Ovary (tissue), 10 donors: Measurements from ENCODE around the gene GEMIN4. TPM values are rescaled to one million over a fixed set of nuclear protein-coding genes. Genes with fewer than 3 reads are reported as not detected.

Source experiments
- DNase-seq, 5 donors: peaks; one replicate each; pipeline ENCODE4 v3.0.0-alpha.2; 2019 to 2020
- H3K27ac ChIP-seq, 2 donors: fragments of 200-600 bp; one replicate each; pipeline versions ENCODE4 v1.5.1 to v1.8.0; 2019 to 2022
- H3K27me3 ChIP-seq: fragments of 200-600 bp; one replicate; pipeline ENCODE4 v1.8.0; 2022
- H3K36me3 ChIP-seq: fragments of 200-600 bp; sonication (generic); one replicate; pipeline ENCODE4 v1.5.1; 2019
- H3K4me1 ChIP-seq: one replicate; pipeline ENCODE4 v1.8.1; 2013; ENCODE audit warnings: mild to moderate bottlenecking, moderate library complexity; ENCODE audit not compliant: insufficient read depth
- H3K4me3 ChIP-seq: fragments of 200-600 bp; sonication (generic); one replicate; pipeline ENCODE4 v1.5.1; 2017
- H3K9me3 ChIP-seq, 2 donors: fragments of 200-600 bp in 1 of 2; sonication (generic) in 1 of 2; one replicate each; pipeline versions ENCODE4 v1.5.1 to v1.8.1; 2013 to 2019; ENCODE audit warnings: mild to moderate bottlenecking in 1 of 2, moderate library complexity in 1 of 2
- EP300 ChIP-seq: sonication (generic); formaldehyde crosslinking; IDR thresholded peaks from one replicate; pipeline ENCODE4 v1.6.1; 2017; ENCODE audit warnings: antibody characterized with exemption
- POLR2A ChIP-seq: fragments of 450-650 bp; IDR thresholded peaks from one replicate; pipeline ENCODE4 v1.6.1; 2017; ENCODE audit warnings: antibody characterized with exemption, mild to moderate bottlenecking, moderate library complexity
- WGBS, 3 donors: extraction: QIAGEN DNeasy Blood & Tissue Kit in 1 of 3; methylation state at CpG; one replicate each; pipeline versions ENCODE4 v1.1.5 to v1.1.7; 2013 to 2017; 5-methylcytosine and 5-hydroxymethylcytosine counted together
- intact Hi-C, 4 donors: fragments of 100-400 bp; cut with DNase I; formaldehyde crosslinking; loops; one replicate each; pipeline versions ENCODE4 v1.11.0 to v1.15.1; 2022 to 2023
- long read RNA-seq, 3 donors: library from polyadenylated mRNA in 2 of 3; unstranded in 2 of 3; transcript quantifications; one replicate each; pipeline ENCODE4 v2.0.0 and lab custom pipeline, GENCODE V29; 2021 to 2026
- polyA plus RNA-seq, 2 donors: library from polyadenylated mRNA; stranded (reverse); fragments of 200-250 nt in 1 of 2; fragments of 350-450 nt in 1 of 2; fragmentation: Illumina TruSeq in 1 of 2; extraction: RNeasy Lipid Tissue Mini Kit (QIAGEN cat#74804) in 1 of 2; gene quantifications; one replicate each; pipeline ENCODE4 v1.2.3, GENCODE V29; 2013 to 2014
- total RNA-seq, 7 donors: library from RNA; depleted of rRNA in 2 of 7; stranded (reverse); fragments of >200 nt in 2 of 7; fragmentation: NEBNext Ultra II Directional in 3 of 7; extraction: Animal tissue kit (Norgen Biotek cat#: 25700) in 3 of 7; gene quantifications; one replicate each; pipeline versions ENCODE4 v1.1.0 to v1.2.4, GENCODE V29; 2016 to 2023
- TF ChIP-seq, protein P1 (sequence below), 3 donors: fragments of 450-650 bp in 2 of 3; fragments of 200-600 bp in 1 of 3; IDR thresholded peaks; one replicate each; pipeline versions ENCODE4 v1.5.1 to v1.8.0; 2016 to 2022; ENCODE audit warnings: antibody characterized with exemption in 3 of 3, mild to moderate bottlenecking in 1 of 3
- donor health status: DM: no; HTN: no; CAD: no; lungs with moderate emphysema.
- donor health status: DM: no; HTN: no; CAD: no.
- donor health status: Bipolar disorder and iron deficiency.
- donor health status: DM: yes; HTN: yes; CAD: no.
- donor health status: DM: no; HTN: no; CAD: no.
- donor health status: DM: yes; HTN: yes; CAD: no.

Gene GEMIN4
- total RNA-seq (10 to 100 TPM; 10.9 to 31.3 (median 24.4) TPM), polyA plus RNA-seq (10 to 100 TPM; 10.9 to 13.9 TPM)
- long read RNA-seq, donor 1, full-length matches to known transcripts, result 40 of 46 reads
- long read RNA-seq, donor 1, partial matches to known transcripts, result 0 of 46 reads
- long read RNA-seq, donor 1, other reads (novel, unspliced or antisense), result 6 of 46 reads
- long read RNA-seq, donor 2, full-length matches to known transcripts, result 13 of 13 reads
- long read RNA-seq, donor 2, partial matches to known transcripts, result 0 of 13 reads
- long read RNA-seq, donor 2, other reads (novel, unspliced or antisense), result 0 of 13 reads
- long read RNA-seq, donor 3, full-length matches to known transcripts, result 62 of 67 reads
- long read RNA-seq, donor 3, partial matches to known transcripts, result 0 of 67 reads
- long read RNA-seq, donor 3, other reads (novel, unspliced or antisense), result 5 of 67 reads

DNA sequence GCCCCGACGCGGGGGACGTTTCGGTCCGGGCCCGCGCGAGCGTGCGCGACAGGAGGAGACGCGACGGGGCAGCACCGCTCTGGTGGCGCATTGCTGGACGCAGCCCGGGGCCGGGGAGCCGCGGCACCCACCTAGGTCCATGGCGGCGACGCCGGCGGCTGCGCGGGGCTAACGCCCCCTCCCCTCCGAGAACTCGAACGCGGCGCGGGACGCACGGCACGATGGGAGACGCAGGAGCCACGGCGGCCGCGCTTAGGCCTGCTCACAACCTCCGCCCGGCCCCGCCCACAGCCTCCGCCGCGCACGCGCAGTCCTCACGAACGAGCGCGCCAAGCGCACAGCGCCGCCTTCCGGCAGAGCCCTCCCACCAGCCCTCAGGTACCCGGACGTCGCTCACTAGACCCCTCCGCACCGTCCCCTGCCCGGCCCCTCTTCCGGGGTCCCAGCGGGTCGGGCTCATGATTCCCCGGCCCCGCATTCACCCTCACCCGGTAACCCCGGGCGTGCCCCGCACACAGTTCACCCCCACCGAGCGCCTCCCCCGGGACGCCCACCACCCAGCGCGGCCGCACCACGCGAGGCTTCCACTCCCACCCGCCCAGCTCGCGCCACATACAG, at the start of gene GEMIN4:
Gene GEMIN4, minus strand, starts transcription at position 263 of the 618 bp plus-strand sequence. Its CDS starts 122 bp downstream, at position 141.
- Histone ChIP-seq H3K27me3 (no peaks in the 10 kb centered on the region), H3K4me3 (peak within 1 kb of the TSS; percentile 81), H3K27ac (peak within 1 kb of the TSS; percentile 45 to 60), H3K36me3 (no peaks in the 10 kb centered on the region), H3K4me1 (peaks cover 8% of the 10 kb centered on the region), H3K9me3 (no peaks in the 10 kb centered on the region)
- 0 to 2% (median 1%) methylated on average over 33 to 87 of the region's 87 CpGs for WGBS, 3 donors
- intact Hi-C loops, result no loop called here
- DNase-seq, result peak; percentile 92 to 98 (median 95)
- TF ChIP-seq, protein P1, sequence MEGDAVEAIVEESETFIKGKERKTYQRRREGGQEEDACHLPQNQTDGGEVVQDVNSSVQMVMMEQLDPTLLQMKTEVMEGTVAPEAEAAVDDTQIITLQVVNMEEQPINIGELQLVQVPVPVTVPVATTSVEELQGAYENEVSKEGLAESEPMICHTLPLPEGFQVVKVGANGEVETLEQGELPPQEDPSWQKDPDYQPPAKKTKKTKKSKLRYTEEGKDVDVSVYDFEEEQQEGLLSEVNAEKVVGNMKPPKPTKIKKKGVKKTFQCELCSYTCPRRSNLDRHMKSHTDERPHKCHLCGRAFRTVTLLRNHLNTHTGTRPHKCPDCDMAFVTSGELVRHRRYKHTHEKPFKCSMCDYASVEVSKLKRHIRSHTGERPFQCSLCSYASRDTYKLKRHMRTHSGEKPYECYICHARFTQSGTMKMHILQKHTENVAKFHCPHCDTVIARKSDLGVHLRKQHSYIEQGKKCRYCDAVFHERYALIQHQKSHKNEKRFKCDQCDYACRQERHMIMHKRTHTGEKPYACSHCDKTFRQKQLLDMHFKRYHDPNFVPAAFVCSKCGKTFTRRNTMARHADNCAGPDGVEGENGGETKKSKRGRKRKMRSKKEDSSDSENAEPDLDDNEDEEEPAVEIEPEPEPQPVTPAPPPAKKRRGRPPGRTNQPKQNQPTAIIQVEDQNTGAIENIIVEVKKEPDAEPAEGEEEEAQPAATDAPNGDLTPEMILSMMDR (IDR thresholded peaks at IDR 0.05), result peak; percentile 96 to 99 (median 97)
- TF ChIP-seq EP300 (no peak), POLR2A (peak; percentile 74)

DNA sequence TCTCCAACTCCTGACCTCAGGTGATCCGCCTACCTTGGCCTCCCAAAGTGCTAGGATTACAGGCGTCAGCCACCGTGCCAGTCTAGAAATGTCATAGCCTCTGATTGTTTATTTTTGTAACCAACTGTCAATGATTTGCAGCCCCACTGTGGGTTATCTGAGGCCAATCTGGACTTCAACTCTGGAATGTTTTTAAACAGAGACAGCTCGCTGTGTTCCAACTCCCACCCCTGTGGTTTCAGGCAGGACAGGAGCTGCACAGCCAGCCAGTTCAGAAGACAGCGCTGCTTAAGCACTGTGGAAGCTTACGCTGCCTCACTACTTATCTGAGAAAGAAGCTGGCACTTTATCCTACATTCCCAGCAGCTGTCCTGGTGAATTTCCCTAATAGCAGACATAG, 49.6 kb upstream of the GEMIN4 start:
- no peaks in the 10 kb centered on the region for H3K9me3 ChIP-seq
- intact Hi-C loops, result loop anchor here in 1 of 4 donors (10.0 kb wide), 1 partner anchor 253 kb away; no protein-coding TSS in a partner anchor
- no peak overlapping the region for H3K27ac ChIP-seq
- no peaks in the 10 kb centered on the region for H3K4me1 ChIP-seq
- H3K27me3 ChIP-seq, result no peaks in the 10 kb centered on the region
- WGBS, 3 donors, result 74 to 78% (median 74%) methylated on average over 6 of the region's 6 CpGs
- H3K36me3 ChIP-seq, result no peaks in the 10 kb centered on the region
- DNase-seq, result no peak
- no peak overlapping the region for H3K4me3 ChIP-seq
- TF ChIP-seq, protein P1 (IDR thresholded peaks at IDR 0.05), result no peak
- no peak for TF ChIP-seq EP300
- TF ChIP-seq POLR2A, result no peak

DNA sequence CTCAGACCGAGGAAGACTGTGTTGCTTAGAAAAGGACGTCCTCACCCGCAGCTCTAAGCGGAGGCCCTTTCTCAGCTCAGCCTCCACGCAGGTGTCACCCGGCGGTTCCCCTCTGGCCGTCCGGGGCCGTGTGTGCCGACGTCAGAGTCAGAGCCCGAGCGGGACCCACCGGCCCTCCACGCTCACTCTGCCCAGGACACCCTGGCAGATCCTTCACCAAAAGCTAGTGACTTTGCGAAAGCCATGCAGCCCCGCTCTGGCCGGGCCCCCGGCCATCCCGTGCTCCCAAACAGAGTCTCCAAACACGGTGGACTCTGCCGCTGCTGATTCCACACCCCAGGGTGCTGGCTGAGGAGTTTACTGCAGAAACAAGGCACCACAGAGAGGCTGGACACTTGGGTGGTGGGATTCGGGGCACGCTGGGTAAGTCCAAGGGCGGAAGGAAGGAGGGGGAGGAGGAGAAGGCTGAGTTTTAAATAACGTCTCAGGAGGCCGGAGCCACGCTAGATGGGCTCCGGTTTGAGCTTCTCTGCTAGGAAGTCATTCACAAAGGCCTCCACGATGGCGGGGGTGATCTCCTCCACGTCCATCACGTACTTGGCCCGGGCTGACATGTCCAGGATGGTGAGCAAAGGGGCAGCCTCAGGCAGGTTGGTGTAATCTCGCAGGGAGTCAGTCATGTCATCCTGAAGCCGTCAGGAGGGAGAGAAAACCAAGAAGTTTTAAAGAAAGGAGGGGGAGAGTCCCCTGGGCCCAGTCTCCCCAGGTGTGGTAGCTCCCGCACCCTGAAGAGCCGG, 48.6 kb upstream of the GEMIN4 start:
- WGBS, 3 donors, result 90 to 92% (median 91%) methylated on average over 39 of the region's 39 CpGs
- no peaks in the 10 kb centered on the region for H3K9me3 ChIP-seq
- no peak overlapping the region for H3K4me3 ChIP-seq
- intact Hi-C loops, result loop anchor here in 1 of 4 donors (10.0 kb wide), 1 partner anchor 254 kb away; no protein-coding TSS in a partner anchor
- no peaks in the 10 kb centered on the region for H3K27me3 ChIP-seq
- TF ChIP-seq EP300, result no peak
- TF ChIP-seq, protein P1 (IDR thresholded peaks at IDR 0.05), result no peak
- TF ChIP-seq POLR2A, result no peak
- no peaks in the 10 kb centered on the region for H3K4me1 ChIP-seq
- DNase-seq, result no peak
- no peaks in the 10 kb centered on the region for H3K36me3 ChIP-seq
- no peak overlapping the region for H3K27ac ChIP-seq

DNA sequence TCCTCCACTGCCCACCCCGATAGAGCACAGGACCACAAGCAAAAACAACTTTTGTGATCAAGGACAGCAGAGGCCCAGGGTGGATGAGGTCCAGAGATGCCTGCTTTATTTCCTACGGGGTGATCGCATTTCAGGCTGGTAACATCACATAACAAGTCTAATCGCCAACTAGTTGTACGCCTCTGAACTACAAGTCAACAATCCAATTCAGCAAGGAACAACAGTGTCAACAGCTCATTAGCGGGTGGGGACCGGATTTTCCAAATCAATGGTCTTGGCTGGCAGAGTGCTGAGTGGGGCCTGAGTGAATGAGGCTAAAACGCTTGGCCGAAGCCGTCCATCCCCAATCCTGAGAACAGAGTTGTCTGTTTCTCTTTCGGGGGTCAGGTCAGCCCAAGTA, 47.2 kb upstream of the GEMIN4 start:
- WGBS, 3 donors, result 74 to 83% (median 81%) methylated on average over 11 of the region's 11 CpGs
- Histone ChIP-seq H3K4me1 (no peaks in the 10 kb centered on the region), H3K27ac (no peak overlapping the region), H3K27me3 (no peaks in the 10 kb centered on the region), H3K36me3 (no peaks in the 10 kb centered on the region), H3K4me3 (no peak overlapping the region), H3K9me3 (no peaks in the 10 kb centered on the region)
- no peak for DNase-seq
- TF ChIP-seq POLR2A (no peak), EP300 (no peak)
- TF ChIP-seq, protein P1 (IDR thresholded peaks at IDR 0.05), result no peak
- intact Hi-C loops, result loop anchor here in 1 of 4 donors (5.0 kb wide), 1 partner anchor 183 kb away; no protein-coding TSS in a partner anchor
